Measurements from ENCODE around the gene SLC38A7.
A peak's percentile ranks its signal among the peaks of the same experiment; 100 is the strongest.

SLC38A7 gene

DNA sequence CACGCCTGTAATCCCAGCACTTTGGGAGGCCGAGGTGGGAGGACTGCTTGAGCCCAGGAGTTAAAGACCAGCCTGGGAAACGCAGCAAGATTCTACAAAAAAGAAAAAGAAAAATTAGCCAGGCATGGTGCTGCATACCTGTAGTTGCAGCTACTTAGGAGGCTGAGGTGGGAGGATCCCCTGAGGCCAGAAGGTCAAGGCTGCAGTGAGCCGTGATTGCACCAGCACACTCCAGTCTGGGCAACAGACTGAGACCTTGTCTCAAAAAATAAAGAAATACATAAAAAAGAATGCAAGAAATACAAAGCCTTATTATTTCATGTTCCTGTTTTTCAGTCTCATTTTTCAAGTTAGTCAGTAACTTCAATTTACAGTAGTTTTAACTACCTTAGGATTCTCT, 49.1 kb downstream of the SLC38A7 start:
- no peak for DNase-seq (ENCODE audit: low spot score)

DNA sequence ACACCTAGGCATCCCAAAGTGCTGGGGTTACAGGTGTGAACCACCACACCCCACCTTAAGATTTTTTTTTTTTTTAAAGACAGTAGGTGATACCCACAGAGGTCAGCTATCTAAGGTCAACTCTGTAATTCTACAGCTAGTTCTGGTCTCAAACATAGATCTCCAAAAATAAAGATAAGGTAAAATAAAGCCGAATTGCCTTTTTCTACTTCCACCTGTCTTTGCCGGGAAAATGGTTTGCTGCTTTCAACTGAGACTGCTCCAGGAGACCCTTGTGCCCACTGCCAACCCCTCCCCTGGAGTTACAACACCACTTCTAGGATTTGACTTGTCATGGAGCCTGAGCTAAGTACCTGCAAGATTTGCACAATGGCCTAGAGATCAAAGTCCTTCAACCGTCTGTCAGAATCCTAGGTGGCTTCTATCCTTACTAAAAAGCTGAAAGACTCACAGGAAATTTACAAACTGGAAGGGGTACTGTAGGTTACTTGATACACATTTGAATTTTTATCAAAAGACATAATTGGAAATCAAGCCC, 50.2 kb downstream of the SLC38A7 start:
- no peak for DNase-seq (ENCODE audit: low spot score)

GRCh38 chr16:58629733-58630640, 54.6 kb downstream of the SLC38A7 start, which contains the start of gene CNOT1:
CNOT1 (minus strand) TSS chr16:58629826; CDS start chr16:58599337, 30,489 bp downstream.
- peak; percentile 98 for DNase-seq (ENCODE audit: low spot score)

- peak; percentile 41 for DNase-seq (ENCODE audit: low spot score)
Measured at GRCh38 chr16:58628845-58629732, 55.5 kb downstream of the SLC38A7 start.

DNA sequence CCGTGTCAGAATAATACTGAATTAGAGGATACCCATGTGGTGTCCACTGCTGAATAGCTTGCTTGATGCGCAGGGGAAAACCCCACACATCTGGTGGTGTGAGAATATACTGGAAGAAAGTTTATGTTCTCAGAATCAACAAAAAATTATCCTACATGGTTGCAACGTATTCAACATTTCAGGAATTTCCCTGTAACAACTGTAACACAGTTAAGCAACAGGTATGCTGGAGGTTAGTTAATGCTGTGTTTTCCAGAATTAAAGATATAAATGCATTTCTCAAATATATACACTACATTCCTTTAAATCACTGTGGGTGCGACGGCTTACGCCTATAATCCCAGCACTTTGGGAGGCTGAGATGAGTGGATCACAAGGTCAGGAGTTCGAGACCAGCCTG, 60.4 kb downstream of the SLC38A7 start:
- DNase-seq (ENCODE audit: low spot score) = no peak

DNA sequence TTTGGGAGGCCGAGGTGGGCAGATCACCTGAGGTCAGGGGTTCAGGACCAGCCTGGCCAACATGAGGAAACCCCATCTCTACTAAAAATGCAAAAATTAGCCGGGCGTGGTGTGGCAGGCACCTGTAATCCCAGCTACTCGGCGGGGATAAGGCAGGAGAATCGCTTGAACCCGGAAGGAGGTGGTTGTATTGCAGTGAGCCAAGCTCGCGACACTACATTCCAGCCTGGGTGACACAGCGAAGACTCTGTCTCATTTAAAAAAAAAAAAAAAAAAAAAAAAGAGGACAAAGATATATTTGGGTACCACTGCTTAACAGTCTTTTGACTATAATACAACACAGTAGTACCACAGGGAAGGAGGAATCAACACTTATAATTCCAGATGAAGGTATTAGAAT, 64.2 kb downstream of the SLC38A7 start:
- no peak for DNase-seq (ENCODE audit: low spot score)

DNA sequence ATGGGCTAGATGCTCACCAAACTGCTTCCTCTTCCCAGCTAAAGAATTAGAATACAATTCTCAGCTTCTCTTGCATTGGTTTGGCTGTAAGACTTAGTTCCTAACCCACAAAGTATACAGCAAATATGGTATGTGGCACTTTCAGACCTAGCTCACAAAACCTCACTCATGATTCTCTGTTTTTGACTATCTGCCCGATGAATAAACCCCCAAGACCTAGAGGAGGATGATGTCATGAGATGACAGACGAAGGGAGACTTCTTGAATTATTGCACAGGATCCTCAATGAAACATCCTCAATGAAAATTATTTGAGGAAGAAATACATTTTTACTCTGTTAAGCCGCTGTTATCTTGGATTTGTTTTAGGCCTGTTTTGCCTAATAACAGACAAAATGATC, 69.3 kb downstream of the SLC38A7 start:
- no peak for DNase-seq (ENCODE audit: low spot score)

All from Ammon's horn (tissue), 1 donor.